Cardiac fibroblast (primary cell): ENCODE measurements around the gene TNFSF13B.

Experiments used
- DNase-seq, 2 donors: peaks; one replicate each; pipeline versions ENCODE4 v3.0.0 to v3.0.0-alpha.2; 2010; ENCODE audit warnings: low read depth in 2 of 2
- H3K4me3 ChIP-seq, 2 donors: replicated peaks in 1 of 2; 1 replicate in 1 of 2; 2 replicates in 1 of 2; pipeline ENCODE4 v1.5.1; 2011; ENCODE audit warnings: low read depth in 2 of 2, low read length in 2 of 2, mild to moderate bottlenecking in 2 of 2, moderate library complexity in 1 of 2
- CTCF ChIP-seq: IDR thresholded peaks from one replicate; pipeline ENCODE4 v1.5.1; 2011; ENCODE audit warnings: low read depth, mild to moderate bottlenecking, low read length, inconsistent platforms

TNFSF13B gene

GRCh38 chr13:108278466-108278865 is 8.9 kb downstream of the TNFSF13B start:
- no peak for DNase-seq
- no peak for TF ChIP-seq CTCF
- no peak overlapping the region for H3K4me3 ChIP-seq

GRCh38 chr13:108281901-108282300 is 12.4 kb downstream of the TNFSF13B start:
- TF ChIP-seq CTCF = no peak
- peak in 1 of 2 donors; percentile 15 for DNase-seq
- no peak overlapping the region for H3K4me3 ChIP-seq

GRCh38 chr13:108283110-108283509 is 13.6 kb downstream of the TNFSF13B start:
- DNase-seq = peak in 1 of 2 donors; percentile 52
- H3K4me3 ChIP-seq = no peak overlapping the region
- no peak for TF ChIP-seq CTCF

GRCh38 chr13:108288741-108289140 is 19.2 kb downstream of the TNFSF13B start:
- no peak for DNase-seq
- no peak overlapping the region for H3K4me3 ChIP-seq
- TF ChIP-seq CTCF = no peak

- no peak for DNase-seq
- TF ChIP-seq CTCF = no peak
Measured at GRCh38 chr13:108289819-108290218, 20.3 kb downstream of the TNFSF13B start.

GRCh38 chr13:108297114-108297513 is 27.6 kb downstream of the TNFSF13B start:
- no peak for DNase-seq
- no peak for TF ChIP-seq CTCF
- H3K4me3 ChIP-seq = no peak overlapping the region

More at GRCh38 chr13:108289819-108290218, 20.3 kb downstream of the TNFSF13B start:
- no peak overlapping the region for H3K4me3 ChIP-seq

- DNase-seq = no peak
- no peak overlapping the region for H3K4me3 ChIP-seq
- TF ChIP-seq CTCF = no peak
Measured at GRCh38 chr13:108302279-108302678, 32.8 kb downstream of the TNFSF13B start.
